ENCODE results near the gene SLC6A13.

- no peak for TF ChIP-seq CTCF (IDR thresholded peaks at IDR 0.05)
- TF ChIP-seq POLR2AphosphoS5 (IDR thresholded peaks at IDR 0.05): no peak
- no peak for TF ChIP-seq EP300 (IDR thresholded peaks at IDR 0.05)
Measured at GRCh38 chr12:230925-231671, 31.5 kb downstream of the SLC6A13 start.
